ENCODE measurements around the gene TIMM50.
A peak's percentile ranks its signal among the peaks of the same experiment; 100 is the strongest.

The TIMM50 gene

DNA sequence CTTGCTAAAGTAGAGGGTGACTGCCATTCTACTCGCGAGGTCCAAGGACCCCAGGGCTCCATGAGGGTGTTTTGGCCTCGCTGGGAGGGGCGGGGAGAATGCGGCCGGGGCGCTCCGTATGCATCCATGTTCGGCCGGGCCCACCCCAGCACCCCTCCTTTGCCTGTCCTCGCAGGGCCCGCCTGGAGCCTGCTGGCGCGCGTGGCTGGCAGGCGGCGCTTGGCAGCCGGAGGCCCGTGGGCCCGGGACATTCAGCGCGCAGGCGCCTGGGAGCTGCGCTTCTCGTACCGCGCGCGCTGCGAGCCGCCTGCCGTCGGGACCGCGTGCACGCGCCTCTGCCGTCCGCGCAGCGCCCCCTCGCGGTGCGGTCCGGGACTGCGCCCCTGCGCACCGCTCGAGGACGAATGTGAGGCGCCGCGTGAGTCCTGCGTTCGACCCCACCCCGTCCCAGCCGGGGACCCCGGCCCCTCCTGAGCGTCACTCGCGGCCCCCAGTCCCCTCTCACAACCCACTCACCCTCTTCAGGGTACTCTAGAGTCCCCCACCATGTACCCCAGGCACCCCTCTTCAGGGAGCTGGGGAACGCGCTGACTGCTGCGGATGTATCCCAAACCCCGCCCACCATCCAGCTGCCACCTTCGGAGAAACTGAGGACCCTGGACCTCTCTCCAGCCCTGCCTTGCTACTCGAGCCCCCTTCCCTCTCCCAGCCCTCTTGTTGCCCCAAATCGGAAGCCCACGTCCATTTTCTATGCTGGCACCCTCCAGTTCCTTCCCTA, 22.2 kb downstream of the TIMM50 start:
- DNase-seq, result peak; percentile 84 to 89

DNA sequence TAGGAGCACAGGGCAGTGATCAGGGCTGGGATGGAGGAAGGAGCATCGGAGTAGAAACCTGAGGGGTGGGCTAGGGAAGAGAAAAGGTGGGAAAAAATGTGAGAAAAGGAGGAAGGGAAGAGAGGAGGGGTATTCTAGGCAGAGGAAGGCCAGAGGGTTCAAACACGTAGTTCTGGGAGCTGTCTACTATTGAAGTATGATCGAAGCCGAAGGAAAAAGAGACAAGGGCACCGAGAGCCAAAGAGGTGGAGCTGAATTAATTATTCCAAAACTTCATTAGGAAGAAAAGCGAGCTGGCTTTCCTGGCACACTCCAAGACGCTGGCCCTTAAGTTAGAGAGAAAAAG, 25.9 kb downstream of the TIMM50 start:
- no peak for DNase-seq

- peak; percentile 67 to 79 for DNase-seq
Measured at GRCh38 chr19:39506944-39507714, 26.5 kb downstream of the TIMM50 start.

- DNase-seq, result no peak
Measured at GRCh38 chr19:39507715-39508364, 27.2 kb downstream of the TIMM50 start.

DNA sequence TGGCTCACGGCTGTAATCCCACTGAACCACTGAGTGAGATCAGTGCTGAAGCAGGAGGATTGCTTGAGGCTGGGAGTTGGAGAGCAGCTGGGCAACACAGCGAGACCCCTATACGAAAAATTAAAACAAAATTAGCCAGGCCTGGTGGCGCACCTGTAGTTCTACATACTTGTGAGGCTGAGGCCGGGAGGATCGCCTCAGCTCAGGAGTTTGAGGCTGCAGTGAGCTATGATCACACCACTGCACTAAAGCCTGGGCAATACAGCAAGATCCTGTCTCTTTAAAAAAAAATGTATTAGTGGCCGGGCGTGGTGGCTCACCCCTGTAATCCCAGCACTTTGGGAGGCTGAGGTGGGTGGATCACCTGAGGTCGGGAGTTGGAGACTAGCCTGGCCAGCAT, 28.0 kb downstream of the TIMM50 start:
- DNase-seq, result no peak

DNA sequence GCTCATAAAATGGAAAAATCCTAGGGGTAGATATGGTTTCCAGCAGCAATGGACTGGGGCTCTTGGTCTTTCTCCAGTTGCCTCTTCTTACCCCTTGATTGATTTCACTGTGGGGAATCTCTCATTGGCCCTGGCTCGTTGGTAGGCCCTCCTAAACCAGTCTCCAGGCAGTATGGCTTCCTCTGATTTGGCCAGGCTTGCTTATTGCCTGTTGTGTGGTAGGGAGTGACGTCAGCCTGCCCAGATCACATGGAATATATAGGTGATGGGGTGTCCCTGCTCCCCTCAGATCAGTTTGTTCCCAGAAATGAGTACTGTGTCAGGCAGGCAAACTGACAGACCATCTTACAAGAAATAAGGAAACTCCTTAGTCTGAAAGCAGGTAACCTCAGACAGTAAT, 28.6 kb downstream of the TIMM50 start:
- DNase-seq, result no peak

DNA sequence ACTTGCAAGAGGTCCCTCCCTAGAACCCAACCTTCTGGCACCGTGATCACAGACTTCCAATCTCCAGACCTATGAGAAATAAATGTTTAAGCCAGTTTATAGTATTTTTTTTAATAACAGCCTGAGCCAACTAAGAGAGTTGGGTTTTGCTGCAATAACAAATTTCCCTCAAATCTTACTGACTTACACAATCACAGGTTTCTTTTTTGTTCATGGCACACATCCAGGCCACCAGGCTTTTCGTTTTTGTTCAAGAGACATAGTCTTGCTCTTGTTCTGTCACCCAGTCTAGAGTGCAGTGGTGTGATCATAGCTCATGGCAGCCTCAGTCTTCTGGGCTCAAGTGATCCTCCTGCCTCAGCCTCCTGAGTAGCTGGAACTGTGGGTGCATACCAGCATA, 32.4 kb downstream of the TIMM50 start:
- DNase-seq, result no peak

- no peak for DNase-seq
Measured at GRCh38 chr19:39514840-39515550, 34.4 kb downstream of the TIMM50 start, which contains the start of gene SELENOV. Gene SELENOV, plus strand, starts transcription at chr19:39515139. Its CDS starts 74 bp downstream, at chr19:39515213.

GRCh38 chr19:39515551-39516191, 35.0 kb downstream of the TIMM50 start:
- no peak for DNase-seq

- DNase-seq, result no peak
Measured at GRCh38 chr19:39516270-39516669, 35.6 kb downstream of the TIMM50 start.

GRCh38 chr19:39517432-39517831, 36.8 kb downstream of the TIMM50 start:
- DNase-seq, result no peak

DNA sequence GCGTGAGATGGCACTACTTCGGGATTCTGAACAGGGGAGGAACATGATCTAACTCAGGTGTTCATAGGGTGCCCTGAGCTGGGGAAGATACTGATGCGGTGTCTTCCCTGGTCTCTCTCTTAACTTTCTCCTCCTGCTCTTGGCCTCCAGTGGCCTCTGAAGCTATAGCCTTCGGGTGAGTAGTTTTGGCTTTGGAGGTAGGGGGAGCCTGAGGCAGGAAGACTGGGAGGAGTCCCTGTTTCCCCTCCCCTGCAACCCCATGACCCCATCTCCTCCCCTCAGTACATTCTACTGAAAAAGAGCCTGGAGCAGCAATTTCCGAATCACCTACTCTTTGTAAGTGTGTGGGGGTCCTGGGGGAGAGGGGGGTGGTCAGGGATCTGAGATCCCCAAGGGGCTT, 37.8 kb downstream of the TIMM50 start:
- DNase-seq, result no peak

DNA sequence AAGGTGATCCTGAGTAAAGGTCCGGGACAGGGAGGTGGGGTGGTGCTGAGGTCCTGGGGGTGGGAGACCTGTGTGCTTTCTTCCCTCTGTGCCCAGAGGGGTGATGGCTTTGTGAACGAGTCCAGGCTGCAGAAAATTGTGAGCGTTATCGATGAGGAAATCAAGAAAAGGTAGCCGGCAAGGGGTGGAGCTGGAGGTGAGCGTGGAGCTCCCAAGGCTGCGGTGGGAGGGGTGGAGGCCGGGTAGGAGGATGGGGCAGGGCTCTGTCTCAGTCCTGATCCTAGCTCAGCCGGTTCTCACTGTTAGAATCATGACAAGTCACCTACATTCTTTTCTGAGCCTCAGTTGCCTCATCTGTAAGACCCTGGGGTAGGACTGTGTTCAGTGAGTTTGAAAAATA, 38.3 kb downstream of the TIMM50 start:
- no peak for DNase-seq

GRCh38 chr19:39520541-39521484, 40.2 kb downstream of the TIMM50 start:
- DNase-seq, result no peak

GRCh38 chr19:39524495-39524894, 43.9 kb downstream of the TIMM50 start:
- DNase-seq, result no peak

DNA sequence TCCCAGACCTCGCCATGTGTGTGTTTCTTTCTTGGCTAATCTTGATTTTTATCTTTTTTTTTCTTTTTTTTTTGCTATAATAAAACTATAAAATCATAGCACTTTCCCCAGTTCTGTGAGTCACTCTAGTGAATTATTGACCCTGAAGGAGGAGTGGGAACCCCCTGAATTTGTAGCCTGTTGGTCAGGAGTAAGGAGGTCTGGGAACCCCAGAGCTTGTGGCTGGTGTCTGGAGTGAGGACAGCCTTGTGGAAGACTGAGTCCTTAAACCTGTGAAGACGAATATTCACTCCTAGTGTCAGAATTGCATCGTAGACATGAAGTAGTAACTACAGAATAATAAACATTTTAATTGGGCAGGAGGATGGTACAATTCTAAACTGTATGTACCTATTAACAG, 44.6 kb downstream of the TIMM50 start:
- no peak for DNase-seq

GRCh38 chr19:39531834-39532232, 51.2 kb downstream of the TIMM50 start:
- no peak for DNase-seq

DNA sequence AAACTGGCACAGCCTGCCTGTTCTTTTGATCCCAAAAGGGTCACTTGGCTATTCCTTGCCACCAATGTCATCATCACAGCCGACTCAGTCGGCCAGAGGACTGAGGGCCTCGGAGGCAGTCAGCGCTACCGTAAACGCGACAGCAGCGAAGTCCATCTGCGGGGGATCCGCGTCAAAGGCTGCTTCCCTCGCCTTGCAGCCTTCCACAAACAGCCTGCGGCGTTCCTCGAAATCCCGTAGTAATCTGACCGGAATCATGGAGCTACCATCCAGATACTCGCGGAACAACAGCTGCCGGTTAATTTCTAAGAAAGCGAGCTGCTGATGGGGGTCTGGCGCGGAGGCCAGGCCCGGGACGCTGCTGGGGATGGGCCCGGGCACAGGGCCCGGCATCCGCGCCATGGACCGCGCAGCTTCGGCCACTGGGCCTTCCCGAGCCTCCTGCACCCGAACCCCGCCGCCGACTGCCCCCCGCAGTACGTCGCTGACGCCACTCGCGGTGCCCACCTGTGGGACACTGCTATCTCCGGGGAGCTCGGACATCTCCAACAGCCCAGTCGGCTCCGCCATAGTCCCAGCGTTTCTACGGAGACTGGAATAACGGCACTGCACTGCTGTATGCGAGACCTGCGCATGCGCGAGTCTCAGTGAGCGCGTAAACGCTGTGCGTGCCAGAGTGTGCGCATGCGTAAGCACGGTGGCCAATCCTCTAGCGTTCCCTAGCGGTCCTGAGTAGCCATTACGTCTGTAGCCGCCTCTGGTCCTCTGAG, 51.8 kb downstream of the TIMM50 start, which contains the start of gene EID2B:
Gene EID2B (minus strand): TSS at position 620 of the 770 bp plus-strand sequence. CDS start 50 bp downstream, at position 570.
- peak; percentile 94 to 95 for DNase-seq

DNA sequence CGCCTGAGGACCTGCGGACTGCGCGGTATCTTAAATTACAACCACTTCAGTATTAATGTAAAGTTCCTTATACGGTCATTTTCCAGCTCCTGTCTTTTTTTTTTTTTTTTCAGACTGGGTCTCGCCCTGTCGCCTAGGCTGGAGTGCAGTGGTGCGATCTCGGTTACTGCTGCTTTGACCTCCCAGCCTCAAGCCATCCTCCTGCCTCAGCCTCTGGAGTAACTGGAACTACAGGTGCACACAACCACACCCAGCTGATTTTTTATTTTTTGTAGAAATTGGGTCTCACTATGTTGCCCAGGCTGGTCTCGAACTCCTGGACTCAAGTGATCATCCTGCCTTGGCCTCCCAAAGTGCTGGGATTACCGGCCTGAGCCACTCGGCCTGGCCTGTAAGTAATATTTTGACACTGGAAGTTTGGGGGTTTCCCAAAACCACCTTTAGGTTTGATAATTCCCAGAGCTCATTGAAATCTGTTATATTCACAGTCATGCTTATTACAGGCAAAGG, 52.4 kb downstream of the TIMM50 start:
- no peak for DNase-seq

DNA sequence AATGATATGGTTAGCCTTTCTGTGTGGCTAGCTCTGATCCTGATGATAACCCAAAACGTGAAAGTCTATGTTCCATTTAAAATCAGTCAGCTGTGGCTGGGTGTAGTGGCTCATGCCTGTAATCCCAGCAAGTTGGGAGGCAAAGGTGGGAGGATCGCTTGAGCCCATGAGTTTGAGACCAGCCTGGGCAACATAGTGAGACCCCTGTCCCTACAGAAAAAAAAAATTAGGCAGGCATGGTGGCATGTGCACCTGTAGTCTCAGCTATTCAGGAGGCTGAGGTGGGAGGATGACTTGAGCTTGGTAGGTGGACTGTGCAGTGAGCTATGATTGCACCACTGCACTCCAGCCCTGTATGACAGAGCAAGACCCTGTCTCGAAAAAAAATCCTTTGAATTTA, 53.2 kb downstream of the TIMM50 start:
- no peak for DNase-seq

Measured in activated T-cell treated with anti-CD3 and anti-CD28 coated beads, Interleukin-2, amount 50 U/mL, for 48 hours (primary cell).